Measurements from ENCODE around the gene STK17B. TPM values are rescaled to one million over a fixed set of nuclear protein-coding genes. Genes with fewer than 3 reads are reported as not detected.
"Not testable (repeated sequence)": the region's sequence is repeated elsewhere in the genome, so short reads cannot be mapped to it uniquely, and the experiment has no call there.

STK17B gene
- total RNA-seq, 1 experiment from 2014 or later, result 16.9 TPM

GRCh38 chr2:196187898-196188458 lies 16.6 kb upstream of the STK17B start:
- ChIA-PET RAD21 (ENCODE audit: low non-redundant PET in 1 of 2, low total read pairs in 2 of 2, uncharacterized antibody in 2 of 2, unreplicated experiment in 2 of 2) (no interaction called here), CTCF (no interaction called here), POLR2A (no interaction called here)
- no peak for TF ChIP-seq SP1 (IDR thresholded peaks at IDR 0.05; ENCODE audit: low read depth)
- TF ChIP-seq, protein P1, sequence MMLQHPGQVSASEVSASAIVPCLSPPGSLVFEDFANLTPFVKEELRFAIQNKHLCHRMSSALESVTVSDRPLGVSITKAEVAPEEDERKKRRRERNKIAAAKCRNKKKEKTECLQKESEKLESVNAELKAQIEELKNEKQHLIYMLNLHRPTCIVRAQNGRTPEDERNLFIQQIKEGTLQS (IDR thresholded peaks at IDR 0.05), result no peak
- Histone ChIP-seq H3K9me3 (ENCODE audit: control insufficient read depth in 1 of 2, insufficient read depth in 1 of 2, low read depth in 1 of 2, low read length in 2 of 2) (no peaks in the 10 kb centered on the region), H3K27ac (ENCODE audit: low read depth, low read length) (no peak overlapping the region), H3K36me3 (ENCODE audit: control insufficient read depth in 1 of 2, insufficient read depth in 2 of 2, low read length in 2 of 2) (no peaks in the 10 kb centered on the region), H3K27me3 (ENCODE audit: insufficient read depth, low read length) (no peaks in the 10 kb centered on the region), H4K20me1 (ENCODE audit: insufficient read depth) (no peaks in the 10 kb centered on the region), H3K9me2 (ENCODE audit: insufficient read depth) (no peaks in the 10 kb centered on the region; the same call in 1 of the 2 replicates), H3K79me2 (ENCODE audit: insufficient read depth, low read length) (no peaks in the 10 kb centered on the region), H2AFZ (ENCODE audit: low read depth, low read length, poor library complexity, severe bottlenecking) (no peak overlapping the region), H3K9ac (ENCODE audit: low read length) (no peak overlapping the region), H3K4me3 (replicated peaks in 1 of 2; ENCODE audit: low read depth in 1 of 2, low read length in 2 of 2) (no peak overlapping the region), H3K4me1 (ENCODE audit: control insufficient read depth in 1 of 2, insufficient read depth in 2 of 2, low read length in 2 of 2) (no peaks in the 10 kb centered on the region), H3K4me2 (ENCODE audit: low read length) (no peak overlapping the region)
- intact Hi-C loops (cut with micrococcal nuclease), result no loop called here
- DNase-seq (ENCODE audit: low read depth, low spot score) (no peak), ATAC-seq (no peak)
- BruUV-seq (replicated peaks), result no TSS peak

GRCh38 chr2:196187175-196187700 lies 15.9 kb upstream of the STK17B start:
- ATAC-seq; BruUV-seq (replicated peaks); H3K79me2 ChIP-seq (ENCODE audit: insufficient read depth, low read length); H3K4me1 ChIP-seq (ENCODE audit: control insufficient read depth in 1 of 2, insufficient read depth in 2 of 2, low read length in 2 of 2); DNase-seq (ENCODE audit: low read depth, low spot score); POLR2A ChIA-PET; RAD21 ChIA-PET (ENCODE audit: low non-redundant PET in 1 of 2, low total read pairs in 2 of 2, uncharacterized antibody in 2 of 2, unreplicated experiment in 2 of 2); H3K9me3 ChIP-seq (ENCODE audit: control insufficient read depth in 1 of 2, insufficient read depth in 1 of 2, low read depth in 1 of 2, low read length in 2 of 2); H3K27ac ChIP-seq (ENCODE audit: low read depth, low read length); H2AFZ ChIP-seq (ENCODE audit: low read depth, low read length, poor library complexity, severe bottlenecking); H3K27me3 ChIP-seq (ENCODE audit: insufficient read depth, low read length); H4K20me1 ChIP-seq (ENCODE audit: insufficient read depth); H3K36me3 ChIP-seq (ENCODE audit: control insufficient read depth in 1 of 2, insufficient read depth in 2 of 2, low read length in 2 of 2); H3K4me2 ChIP-seq (ENCODE audit: low read length); H3K4me3 ChIP-seq (replicated peaks in 1 of 2; ENCODE audit: low read depth in 1 of 2, low read length in 2 of 2); CTCF ChIA-PET; H3K9ac ChIP-seq (ENCODE audit: low read length); intact Hi-C loops (cut with micrococcal nuclease); H3K9me2 ChIP-seq (ENCODE audit: insufficient read depth): not testable (repeated sequence)

All from HCT116 (cell line).